HCEC 1CT (cell line): ENCODE measurements around the gene GOLGA1.
A peak's percentile ranks its signal among the peaks of the same experiment; 100 is the strongest.

ENCODE experiments used
- DNase-seq: peaks from one replicate; pipeline ENCODE4 v3.0.0-alpha.2; 2017

The GOLGA1 gene

GRCh38 chr9:124940894-124941678 lies at the start of gene GOLGA1:
TSS of gene GOLGA1 (minus strand) at chr9:124941083. CDS start at chr9:124938711, 2,372 bp downstream.
- DNase-seq, result peak; percentile 91

- DNase-seq, result no peak
Measured at GRCh38 chr9:124983698-124984097, 42.8 kb upstream of the GOLGA1 start.

- DNase-seq, result no peak
Measured at GRCh38 chr9:124980431-124980830, 39.5 kb upstream of the GOLGA1 start.

GRCh38 chr9:124975131-124975530 lies 34.2 kb upstream of the GOLGA1 start:
- DNase-seq, result no peak

GRCh38 chr9:124973807-124974206 lies 32.9 kb upstream of the GOLGA1 start:
- no peak for DNase-seq

GRCh38 chr9:124972241-124972770 lies 31.4 kb upstream of the GOLGA1 start:
- no peak for DNase-seq

- DNase-seq, result no peak
Measured at GRCh38 chr9:124969401-124969800, 28.5 kb upstream of the GOLGA1 start.

- no peak for DNase-seq
Measured at GRCh38 chr9:124968238-124968637, 27.4 kb upstream of the GOLGA1 start.

GRCh38 chr9:124965775-124966568 lies 25.1 kb upstream of the GOLGA1 start:
- DNase-seq, result peak; percentile 87

GRCh38 chr9:124964604-124965003 lies 23.7 kb upstream of the GOLGA1 start:
- no peak for DNase-seq

- no peak for DNase-seq
Measured at GRCh38 chr9:124964056-124964455, 23.2 kb upstream of the GOLGA1 start.

- peak; percentile 91 for DNase-seq
Measured at GRCh38 chr9:124960409-124960752, 19.5 kb upstream of the GOLGA1 start.

- peak; percentile 75 for DNase-seq
Measured at GRCh38 chr9:124959671-124960408, 19.0 kb upstream of the GOLGA1 start.

GRCh38 chr9:124954255-124954654 lies 13.4 kb upstream of the GOLGA1 start:
- DNase-seq, result no peak

GRCh38 chr9:124950050-124950718 lies 9.3 kb upstream of the GOLGA1 start:
- DNase-seq, result no peak

- DNase-seq, result no peak
Measured at GRCh38 chr9:124949387-124949786, 8.5 kb upstream of the GOLGA1 start.

- no peak for DNase-seq
Measured at GRCh38 chr9:124947727-124948391, 7.0 kb upstream of the GOLGA1 start.

GRCh38 chr9:124946167-124946566 lies 5.3 kb upstream of the GOLGA1 start:
- no peak for DNase-seq

- peak; percentile 48 for DNase-seq
Measured at GRCh38 chr9:124941679-124942561, 1.0 kb upstream of the GOLGA1 start.

- DNase-seq, result no peak
Measured at GRCh38 chr9:124940521-124940893, 376 bp downstream of the GOLGA1 start.

GRCh38 chr9:124939944-124940343 lies 939 bp downstream of the GOLGA1 start:
- no peak for DNase-seq
